Measurements from ENCODE around the gene HBD.

The HBD gene

GRCh38 chr11:5234381-5234834 lies at the start of gene HBD:
Gene HBD, minus strand, starts transcription at chr11:5234483. Its CDS starts 50 bp downstream, at chr11:5234433.
- no peak for TF ChIP-seq CTCF (IDR thresholded peaks at IDR 0.05; ENCODE audit: borderline replicate concordance, insufficient read depth, low read depth, low read length)
- H3K4me3 ChIP-seq (ENCODE audit: low read depth, low read length): no peak within 1 kb of the TSS

- H3K4me3 ChIP-seq (ENCODE audit: low read depth, low read length): no peak overlapping the region
- TF ChIP-seq CTCF (IDR thresholded peaks at IDR 0.05; ENCODE audit: borderline replicate concordance, insufficient read depth, low read depth, low read length): no peak
Observed at GRCh38 chr11:5283882-5284281, 49.6 kb upstream of the HBD start.

GRCh38 chr11:5283086-5283485 lies 48.8 kb upstream of the HBD start:
- no peak for TF ChIP-seq CTCF (IDR thresholded peaks at IDR 0.05; ENCODE audit: borderline replicate concordance, insufficient read depth, low read depth, low read length)
- no peak overlapping the region for H3K4me3 ChIP-seq (ENCODE audit: low read depth, low read length)

- H3K4me3 ChIP-seq (ENCODE audit: low read depth, low read length): no peak overlapping the region
- TF ChIP-seq CTCF (IDR thresholded peaks at IDR 0.05; ENCODE audit: borderline replicate concordance, insufficient read depth, low read depth, low read length): no peak
Observed at GRCh38 chr11:5282628-5283027, 48.3 kb upstream of the HBD start.

GRCh38 chr11:5281596-5281995 lies 47.3 kb upstream of the HBD start:
- TF ChIP-seq CTCF (IDR thresholded peaks at IDR 0.05; ENCODE audit: borderline replicate concordance, insufficient read depth, low read depth, low read length): no peak
- no peak overlapping the region for H3K4me3 ChIP-seq (ENCODE audit: low read depth, low read length)

- TF ChIP-seq CTCF (IDR thresholded peaks at IDR 0.05; ENCODE audit: borderline replicate concordance, insufficient read depth, low read depth, low read length): no peak
- no peak overlapping the region for H3K4me3 ChIP-seq (ENCODE audit: low read depth, low read length)
Observed at GRCh38 chr11:5280582-5281102, 46.4 kb upstream of the HBD start.

- H3K4me3 ChIP-seq (ENCODE audit: low read depth, low read length): no peak overlapping the region
- no peak for TF ChIP-seq CTCF (IDR thresholded peaks at IDR 0.05; ENCODE audit: borderline replicate concordance, insufficient read depth, low read depth, low read length)
Observed at GRCh38 chr11:5279471-5280090, 45.3 kb upstream of the HBD start.
